GM18505 (cell line): ENCODE measurements around the gene OR51B4.
"Not testable (repeated sequence)": the region's sequence is repeated elsewhere in the genome, so short reads cannot be mapped to it uniquely, and the experiment has no call there.

Source experiments
- ATAC-seq: cut with Tn5 transposase; IDR thresholded peaks from one replicate; pipeline ENCODE4 v1.9.1; 2021; ENCODE audit not compliant: unreplicated experiment
- POLR2A ChIP-seq: IDR thresholded peaks from 4 replicates; pipeline ENCODE4 v1.6.1; 2011; ENCODE audit warnings: borderline replicate concordance; ENCODE audit not compliant: insufficient read depth, insufficient read length; ENCODE audit errors: extremely low read depth

Gene OR51B4

GRCh38 chr11:5275369-5276110, 26.2 kb downstream of the OR51B4 start:
- no peak for TF ChIP-seq POLR2A
- no peak for ATAC-seq

GRCh38 chr11:5274395-5274794, 27.4 kb downstream of the OR51B4 start:
- no peak for ATAC-seq
- no peak for TF ChIP-seq POLR2A

GRCh38 chr11:5272395-5273017, 29.2 kb downstream of the OR51B4 start:
- ATAC-seq, result no peak
- TF ChIP-seq POLR2A, result no peak

- no peak for ATAC-seq
- TF ChIP-seq POLR2A, result no peak
Observed at GRCh38 chr11:5269715-5270147, 32.0 kb downstream of the OR51B4 start, which contains the start of gene HBE1. HBE1 (minus strand) TSS chr11:5269945; CDS start chr11:5269890, 55 bp downstream.

GRCh38 chr11:5267033-5267563, 34.6 kb downstream of the OR51B4 start:
- ATAC-seq, result no peak
- no peak for TF ChIP-seq POLR2A

- no peak for TF ChIP-seq POLR2A
- no peak for ATAC-seq
Observed at GRCh38 chr11:5266609-5267008, 35.1 kb downstream of the OR51B4 start.

- TF ChIP-seq POLR2A, result no peak
- ATAC-seq, result no peak
Observed at GRCh38 chr11:5265832-5266231, 35.9 kb downstream of the OR51B4 start.

GRCh38 chr11:5258543-5259262, 43.0 kb downstream of the OR51B4 start:
- no peak for TF ChIP-seq POLR2A
- ATAC-seq, result no peak

GRCh38 chr11:5257296-5257695, 44.5 kb downstream of the OR51B4 start:
- TF ChIP-seq POLR2A, result no peak
- ATAC-seq, result no peak

GRCh38 chr11:5254646-5255413, 46.9 kb downstream of the OR51B4 start, which contains the start of gene HBG2:
HBG2 (minus strand) TSS chr11:5254781; CDS start chr11:5254728, 53 bp downstream.
- not testable (repeated sequence) for ATAC-seq

GRCh38 chr11:5254023-5254422, 47.7 kb downstream of the OR51B4 start:
- not testable (repeated sequence) for ATAC-seq

GRCh38 chr11:5253440-5253839, 48.3 kb downstream of the OR51B4 start:
- ATAC-seq, result not testable (repeated sequence)

- ATAC-seq, result no peak
- TF ChIP-seq POLR2A, result no peak
Observed at GRCh38 chr11:5252919-5253265, 48.9 kb downstream of the OR51B4 start.
